HG03196 (cell line): ENCODE measurements around the gene TSPYL4.

Experiments
- ATAC-seq: cut with Tn5 transposase; IDR thresholded peaks from one replicate; pipeline ENCODE4 v1.9.1; 2021; ENCODE audit not compliant: unreplicated experiment

Gene TSPYL4

GRCh38 chr6:116229287-116229913, 24.5 kb downstream of the TSPYL4 start:
- no peak for ATAC-seq

DNA sequence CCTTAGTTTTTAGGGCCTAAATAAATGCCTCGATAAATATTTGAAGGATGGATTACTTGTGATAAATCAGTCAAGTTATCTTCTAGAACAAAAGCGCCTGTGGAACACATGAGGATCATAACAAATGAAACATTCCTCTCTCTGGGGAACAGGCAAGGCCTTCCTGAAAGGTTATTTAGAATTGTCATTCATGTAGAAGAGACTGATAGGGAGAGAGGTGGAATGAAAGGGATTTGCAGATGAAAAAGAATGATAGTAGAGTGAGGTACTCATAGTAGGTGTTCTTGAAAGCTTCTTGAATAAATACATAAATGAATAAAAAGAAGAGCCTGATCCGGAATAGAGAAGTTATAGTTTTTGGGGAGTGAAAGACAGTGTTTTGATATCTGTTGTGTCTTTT, 30.5 kb downstream of the TSPYL4 start:
- no peak for ATAC-seq

DNA sequence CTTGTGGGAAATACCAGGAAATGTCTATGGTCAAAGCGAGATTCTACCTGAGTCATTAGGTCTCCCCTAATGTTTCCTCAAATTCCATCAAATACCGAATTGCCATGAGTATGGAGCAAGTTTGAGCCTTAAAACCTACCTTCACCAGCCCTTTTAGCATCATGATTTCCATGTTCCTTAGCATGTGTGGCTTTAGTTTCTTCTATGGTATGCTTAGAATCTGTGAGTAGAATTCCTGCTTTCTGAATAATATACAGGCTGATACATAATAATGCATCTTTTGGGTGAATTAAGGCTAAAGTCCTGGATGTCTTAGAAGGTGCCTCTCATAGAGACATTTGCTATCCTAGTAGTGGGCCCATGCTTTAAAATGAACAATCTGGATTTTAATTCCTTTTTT, 32.0 kb downstream of the TSPYL4 start:
- ATAC-seq: no peak

DNA sequence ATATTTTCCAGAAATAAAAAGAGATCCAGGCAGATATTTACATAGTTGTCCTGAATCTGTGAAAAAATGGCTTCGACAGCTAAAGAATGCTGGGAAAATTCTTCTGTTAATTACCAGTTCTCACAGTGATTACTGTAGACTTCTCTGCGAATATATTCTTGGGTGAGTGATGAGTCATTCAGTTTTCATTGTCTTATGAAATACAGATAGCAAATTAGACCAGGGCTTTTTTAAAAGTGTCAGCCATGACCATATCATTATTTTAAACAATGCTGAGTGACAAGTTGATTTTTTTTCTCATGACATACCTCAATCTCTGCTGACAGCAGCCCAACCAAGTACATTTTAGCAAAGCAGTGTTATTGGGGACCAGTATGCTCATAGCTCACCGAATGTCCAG, 32.8 kb downstream of the TSPYL4 start:
- no peak for ATAC-seq

GRCh38 chr6:116218866-116219265, 35.0 kb downstream of the TSPYL4 start:
- no peak for ATAC-seq

DNA sequence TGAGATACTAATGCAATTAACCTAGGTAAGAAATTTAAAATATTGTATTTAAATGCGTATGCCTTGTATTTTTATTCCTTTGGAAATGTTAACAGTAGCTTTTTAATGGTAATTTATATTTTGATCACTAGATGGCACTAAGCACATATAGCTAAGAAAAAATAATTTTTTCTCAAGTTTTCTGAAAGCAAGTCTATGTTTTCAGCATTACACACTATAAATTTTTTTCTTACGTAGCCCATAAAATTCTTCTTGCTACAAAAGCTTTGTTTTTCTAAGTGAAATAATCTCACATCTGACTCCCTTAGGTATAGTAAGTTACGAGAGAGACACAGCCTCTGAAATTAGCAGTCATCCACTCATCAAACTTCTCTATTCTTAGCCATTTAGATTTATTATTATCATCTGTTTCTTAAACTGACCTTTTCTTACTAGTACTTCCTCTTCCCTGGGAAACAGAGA, 35.7 kb downstream of the TSPYL4 start:
- ATAC-seq: no peak

DNA sequence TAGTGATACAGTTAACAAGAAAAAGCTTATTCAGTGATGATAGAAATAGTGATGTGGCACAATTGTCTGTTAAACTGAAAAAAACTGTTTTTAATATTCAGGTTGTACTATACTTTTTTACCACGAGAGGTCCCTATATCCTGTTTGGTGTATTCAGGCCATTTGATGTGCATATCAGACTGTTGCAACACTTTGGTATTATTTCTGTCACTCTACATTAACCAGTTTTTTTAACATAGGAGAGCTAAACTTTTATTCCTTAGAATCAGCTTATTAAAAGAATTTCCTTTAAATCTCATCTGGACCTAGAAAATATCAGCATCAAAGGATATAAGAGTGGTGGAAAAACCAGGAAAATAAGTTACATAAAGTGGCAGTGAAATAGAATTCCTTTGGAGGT, 36.8 kb downstream of the TSPYL4 start:
- no peak for ATAC-seq

DNA sequence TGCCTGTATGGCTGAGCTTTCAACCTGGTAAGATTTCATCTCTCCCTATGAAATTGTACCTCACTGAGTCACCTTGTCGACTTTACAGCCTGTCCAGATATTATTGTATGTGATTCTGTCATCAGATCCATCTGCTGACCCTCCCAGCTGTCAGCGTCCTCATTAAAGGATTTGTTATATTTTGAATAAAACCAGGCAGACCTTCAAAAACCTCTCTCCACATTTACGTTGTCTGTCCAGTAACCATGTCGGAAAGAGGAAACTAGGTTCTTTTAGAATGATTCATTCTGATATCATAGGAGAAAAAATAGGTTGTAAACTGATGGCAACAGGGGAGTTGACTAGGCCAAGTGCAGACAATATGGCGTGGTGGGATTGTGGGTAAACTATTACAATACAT, 38.5 kb downstream of the TSPYL4 start:
- ATAC-seq: no peak

GRCh38 chr6:116214681-116215080, 39.2 kb downstream of the TSPYL4 start:
- ATAC-seq: no peak

DNA sequence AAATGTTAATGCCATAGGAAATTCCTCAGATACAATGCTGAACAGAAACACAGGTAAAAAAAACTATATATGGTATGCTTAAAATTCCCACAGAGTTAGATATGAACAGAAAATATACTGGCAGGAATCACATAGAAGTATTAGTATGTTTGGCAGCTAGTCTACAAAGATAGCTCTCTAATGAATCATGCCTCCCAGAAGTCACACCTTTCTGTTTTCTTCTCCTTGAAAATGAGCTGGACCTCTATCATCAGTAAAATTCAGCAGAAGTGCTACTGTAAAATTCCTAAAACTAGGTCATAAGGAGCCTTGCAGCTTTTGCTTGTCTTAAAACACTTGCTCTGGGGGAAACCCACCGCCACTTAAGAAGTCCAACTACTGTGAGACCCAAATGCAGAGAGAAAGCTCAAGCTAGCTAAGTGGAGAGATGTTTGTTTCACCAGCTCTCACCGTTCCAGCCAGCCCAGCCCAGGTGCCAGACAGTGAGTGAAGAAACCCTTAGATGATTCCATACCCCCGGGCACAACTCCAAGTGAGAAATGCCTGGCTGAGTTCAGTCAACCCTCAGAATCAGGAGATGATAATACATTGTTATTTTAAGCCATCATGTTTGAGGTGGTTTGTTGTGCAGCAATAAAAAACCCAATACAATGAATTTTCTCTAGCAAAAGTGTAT, 43.0 kb downstream of the TSPYL4 start:
- no peak for ATAC-seq

DNA sequence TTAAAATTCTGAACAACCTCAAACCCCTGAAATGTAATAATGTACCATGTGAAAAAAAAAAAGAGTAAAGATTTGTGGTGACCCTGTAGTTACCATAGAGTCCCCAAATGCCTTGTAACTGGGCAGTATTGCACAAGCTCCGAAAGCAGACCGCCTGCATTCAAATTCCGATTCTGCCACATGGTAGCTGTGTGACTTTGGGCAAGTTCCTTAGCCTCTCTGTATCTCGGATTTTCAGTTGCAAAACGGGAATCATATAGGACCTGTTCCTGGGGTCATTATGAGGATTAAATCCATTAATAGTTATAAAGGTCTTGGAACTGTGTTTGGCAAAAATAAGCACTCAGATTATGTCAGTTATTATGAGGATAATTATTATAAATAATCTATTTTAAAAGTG, 43.6 kb downstream of the TSPYL4 start:
- no peak for ATAC-seq

- ATAC-seq: no peak
Observed at GRCh38 chr6:116208056-116208785, 45.7 kb downstream of the TSPYL4 start.

DNA sequence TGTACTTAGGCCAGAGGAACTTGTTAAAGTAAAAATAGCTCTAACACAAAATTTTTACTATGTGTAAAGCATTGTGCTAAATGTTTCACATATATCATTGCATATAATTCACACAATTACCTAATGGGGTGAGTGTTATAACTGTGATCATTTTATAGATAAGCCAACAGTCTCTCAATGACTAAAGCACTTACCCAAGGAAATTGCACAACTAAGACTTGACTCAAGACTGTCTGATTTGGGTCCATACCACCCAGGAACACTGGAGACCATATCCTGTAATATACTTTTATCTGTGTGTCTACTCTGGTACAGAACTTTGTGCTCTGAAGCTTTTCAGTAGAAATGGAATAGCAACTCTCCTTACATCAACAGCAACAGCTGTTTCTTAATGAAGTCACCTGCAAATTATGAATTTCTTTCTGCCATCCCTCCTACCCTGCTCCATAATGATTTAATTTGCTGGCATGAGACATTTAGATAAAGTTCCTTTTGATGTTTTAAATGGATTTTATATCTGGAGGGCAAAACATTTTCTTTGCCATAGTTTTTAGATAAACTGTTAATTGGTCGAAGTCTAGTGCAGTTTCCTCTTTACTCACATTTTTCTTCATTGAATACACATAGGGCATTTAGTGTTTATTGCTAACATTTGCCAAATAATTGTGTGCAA, 47.5 kb downstream of the TSPYL4 start:
- no peak for ATAC-seq

- ATAC-seq: no peak
Observed at GRCh38 chr6:116205281-116205680, 48.6 kb downstream of the TSPYL4 start.

DNA sequence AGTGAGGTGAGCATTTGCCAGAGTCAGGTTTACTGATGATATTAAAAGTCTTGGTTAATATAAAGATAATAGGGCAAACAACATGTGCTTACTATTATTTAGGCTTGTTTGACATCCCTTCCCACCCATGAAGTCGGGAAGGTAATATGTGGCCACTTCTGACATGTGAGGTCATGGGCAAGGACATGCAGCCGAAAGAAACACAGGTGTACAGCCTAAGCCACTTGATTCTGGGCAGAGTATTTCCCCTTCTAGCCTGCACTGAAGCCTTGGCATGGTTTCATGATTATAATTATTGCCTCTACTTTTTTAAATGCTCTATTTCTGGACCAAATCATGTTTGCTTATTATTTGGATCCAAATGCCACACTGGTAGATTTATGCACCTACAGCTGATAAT, 52.3 kb downstream of the TSPYL4 start:
- no peak for ATAC-seq

DNA sequence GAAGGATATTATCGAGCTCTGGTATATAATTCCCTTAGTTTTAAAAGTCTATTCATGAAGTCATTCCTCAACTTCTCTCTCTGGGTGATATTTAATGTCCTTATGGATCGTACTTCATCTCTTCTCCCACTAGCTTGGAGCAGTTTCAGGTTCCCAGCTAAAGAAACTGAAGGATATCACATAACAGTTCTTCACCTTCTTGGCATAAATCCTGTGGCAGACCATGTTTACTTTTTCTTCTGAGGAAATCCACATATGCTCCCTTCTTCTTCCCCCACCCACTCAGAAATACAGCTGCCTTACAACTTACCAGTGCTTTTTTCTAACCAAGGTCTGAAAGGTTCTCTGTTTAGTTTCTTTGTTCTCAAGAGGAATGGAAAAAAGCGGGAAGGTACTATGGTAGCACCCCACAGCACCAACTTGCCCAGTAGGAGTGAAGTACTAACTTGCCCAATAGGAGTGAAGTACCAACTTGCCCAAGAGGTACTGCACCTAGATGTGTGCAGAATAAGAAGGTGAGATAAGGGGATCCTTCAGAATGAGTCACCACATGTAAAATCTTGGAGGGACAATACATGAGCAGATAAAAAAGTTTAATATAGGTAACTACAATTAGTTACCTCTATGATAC, 53.1 kb downstream of the TSPYL4 start:
- no peak for ATAC-seq
